ENCODE measurements around the gene XRCC3.
A peak's percentile ranks its signal among the peaks of the same experiment; 100 is the strongest.
"Not testable (repeated sequence)": the region's sequence is repeated elsewhere in the genome, so short reads cannot be mapped to it uniquely, and the experiment has no call there.

XRCC3 gene

GRCh38 chr14:103654619-103655018 is 60.6 kb downstream of the XRCC3 start (continued):
- TF ChIP-seq KLF17 (tag by site-specific recombination; IDR thresholded peaks at IDR 0.05): no peak
- no peak for TF ChIP-seq ZNF529 (tag by site-specific recombination; IDR thresholded peaks at IDR 0.05; ENCODE audit: insufficient replicate concordance)
- no peak for TF ChIP-seq ZBTB44 (tag by site-specific recombination; IDR thresholded peaks at IDR 0.05)
- TF ChIP-seq ZNF843 (tag by site-specific recombination; IDR thresholded peaks at IDR 0.05): no peak
- TF ChIP-seq ZNF473 (tag by site-specific recombination; IDR thresholded peaks at IDR 0.05): no peak

DNA sequence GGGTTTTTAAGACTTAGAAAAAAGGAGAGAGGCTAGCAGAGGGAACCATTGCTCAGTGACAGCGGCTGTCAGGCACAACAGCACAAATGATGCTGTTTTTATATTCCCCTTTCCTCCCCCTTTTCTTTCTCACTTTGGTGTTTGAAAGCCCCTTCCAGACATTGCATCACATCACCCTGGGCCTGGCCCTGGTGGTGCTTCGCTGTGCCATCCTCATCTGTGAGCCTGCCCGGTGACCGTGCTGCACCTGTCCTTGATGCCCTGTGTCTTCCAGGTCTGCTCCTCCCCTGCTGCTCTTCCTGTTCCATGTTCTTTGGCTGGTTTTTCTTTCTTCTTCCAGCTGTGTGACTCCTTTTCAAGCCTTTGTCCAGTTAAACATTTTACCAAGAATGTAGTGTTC is 61.4 kb downstream of the XRCC3 start:
- no peak overlapping the region for H3K4me3 ChIP-seq (ENCODE audit: low read depth, low read length)
- POLR2A ChIA-PET: no interaction called here
- TF ChIP-seq ZNF561 (tag by site-specific recombination; IDR thresholded peaks at IDR 0.05; ENCODE audit: borderline replicate concordance) (no peak), REPIN1 (tag by site-specific recombination; IDR thresholded peaks at IDR 0.05; ENCODE audit: low read depth) (no peak), ZNF654 (tag by site-specific recombination; IDR thresholded peaks at IDR 0.05; ENCODE audit: low read depth) (no peak), ZNF707 (tag by site-specific recombination; IDR thresholded peaks at IDR 0.05) (no peak), ZBTB17 (tag by site-specific recombination; IDR thresholded peaks at IDR 0.05) (no peak), ZNF701 (tag by site-specific recombination; IDR thresholded peaks at IDR 0.05) (no peak)
- no peaks in the 10 kb centered on the region for H3K4me1 ChIP-seq (ENCODE audit: control insufficient read depth, insufficient read depth, low read length)
- peaks cover 29 to 55% of the 10 kb centered on the region in 2 experiments for H3K36me3 ChIP-seq (ENCODE audit: control insufficient read depth in 2 of 2, insufficient read depth in 1 of 2, low read length in 2 of 2)
- CTCF ChIA-PET: interaction anchor here (0.7 kb wide), 1 partner anchor 107 kb away, joined by 3 read pairs; no protein-coding TSS in a partner anchor
- H3K9me3 ChIP-seq (ENCODE audit: control insufficient read depth, insufficient read depth, low read depth, low read length): no peaks in the 10 kb centered on the region
- no peak overlapping the region for H3K27ac ChIP-seq (ENCODE audit: extremely low read depth, low read depth, low read length)

DNA sequence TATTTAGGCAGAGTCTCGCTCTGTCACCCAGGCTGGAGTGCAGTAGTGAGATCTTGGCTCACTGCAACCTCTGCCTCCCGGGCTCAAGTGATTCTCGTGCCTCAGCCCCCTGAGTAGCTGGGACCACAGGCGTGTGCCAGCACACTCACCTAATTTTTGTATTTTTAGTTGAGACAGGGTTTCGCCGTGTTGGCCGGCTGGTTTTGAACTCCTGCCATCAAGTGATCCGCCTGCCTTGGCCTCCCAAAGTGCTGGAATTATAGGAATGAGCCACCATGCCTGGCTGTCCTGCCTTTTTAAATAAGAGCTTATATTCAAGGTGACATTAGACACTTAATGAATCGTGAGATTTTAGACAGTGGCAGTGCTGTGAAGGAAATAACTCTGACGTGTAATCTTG is 61.9 kb downstream of the XRCC3 start:
- POLR2A ChIA-PET; H3K27ac ChIP-seq (ENCODE audit: extremely low read depth, low read depth, low read length); H3K4me1 ChIP-seq (ENCODE audit: control insufficient read depth, insufficient read depth, low read length); H3K9me3 ChIP-seq (ENCODE audit: control insufficient read depth, insufficient read depth, low read depth, low read length); H3K4me3 ChIP-seq (ENCODE audit: low read depth, low read length): not testable (repeated sequence)
- H3K36me3 ChIP-seq (ENCODE audit: control insufficient read depth in 2 of 2, insufficient read depth in 1 of 2, low read length in 2 of 2): peaks cover 24 to 56% of the 10 kb centered on the region in 2 experiments
- 0 out of 2 replicates have a peak, but pooled peaks have one; percentile 8 for TF ChIP-seq ZNF600 (tag by site-specific recombination; IDR thresholded peaks at IDR 0.05)
- CTCF ChIA-PET: interaction anchor here (0.7 kb wide), 2 partner anchors 26 to 106 kb away, joined by 3 read pairs; no protein-coding TSS in a partner anchor

GRCh38 chr14:103652806-103653205 is 62.4 kb downstream of the XRCC3 start:
- peaks cover 21 to 53% of the 10 kb centered on the region in 2 experiments for H3K36me3 ChIP-seq (ENCODE audit: control insufficient read depth in 2 of 2, insufficient read depth in 1 of 2, low read length in 2 of 2)
- H3K27ac ChIP-seq (ENCODE audit: extremely low read depth, low read depth, low read length): no peak overlapping the region
- no peak overlapping the region for H3K4me3 ChIP-seq (ENCODE audit: low read depth, low read length)
- ChIA-PET POLR2A (no interaction called here), CTCF (interaction anchor here (0.6 to 0.8 kb wide), 3 partner anchors 27 to 81 kb away, joined by 3 read pairs; no protein-coding TSS in a partner anchor)
- TF ChIP-seq, protein P1, sequence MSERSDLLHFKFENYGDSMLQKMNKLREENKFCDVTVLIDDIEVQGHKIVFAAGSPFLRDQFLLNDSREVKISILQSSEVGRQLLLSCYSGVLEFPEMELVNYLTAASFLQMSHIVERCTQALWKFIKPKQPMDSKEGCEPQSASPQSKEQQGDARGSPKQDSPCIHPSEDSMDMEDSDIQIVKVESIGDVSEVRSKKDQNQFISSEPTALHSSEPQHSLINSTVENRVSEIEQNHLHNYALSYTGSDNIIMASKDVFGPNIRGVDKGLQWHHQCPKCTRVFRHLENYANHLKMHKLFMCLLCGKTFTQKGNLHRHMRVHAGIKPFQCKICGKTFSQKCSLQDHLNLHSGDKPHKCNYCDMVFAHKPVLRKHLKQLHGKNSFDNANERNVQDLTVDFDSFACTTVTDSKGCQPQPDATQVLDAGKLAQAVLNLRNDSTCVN (tag by site-specific recombination; optimal IDR thresholded peaks at IDR 0.05): no peak
- TF ChIP-seq OVOL3 (tag by site-specific recombination; IDR thresholded peaks at IDR 0.05): no peak
- TF ChIP-seq KLF8 (tag by site-specific recombination; IDR thresholded peaks at IDR 0.05): no peak
- TF ChIP-seq INSM2 (tag by site-specific recombination; IDR thresholded peaks at IDR 0.05): no peak
- no peak for TF ChIP-seq ZNF747 (tag by site-specific recombination; IDR thresholded peaks at IDR 0.05)
- no peak for TF ChIP-seq ZNF155 (tag by site-specific recombination; IDR thresholded peaks at IDR 0.05)
- TF ChIP-seq ZNF549 (tag by site-specific recombination; IDR thresholded peaks at IDR 0.05): no peak
- no peak for TF ChIP-seq ZNF132 (tag by site-specific recombination; IDR thresholded peaks at IDR 0.05; ENCODE audit: borderline replicate concordance)
- TF ChIP-seq FEZF1 (tag by site-specific recombination; IDR thresholded peaks at IDR 0.05): no peak
- no peaks in the 10 kb centered on the region for H3K9me3 ChIP-seq (ENCODE audit: control insufficient read depth, insufficient read depth, low read depth, low read length)
- H3K4me1 ChIP-seq (ENCODE audit: control insufficient read depth, insufficient read depth, low read length): no peaks in the 10 kb centered on the region

Measured in HEK293 (cell line).